ENCODE results near the gene FGG.

The FGG gene

GRCh38 chr4:154609532-154609931 is 2.9 kb downstream of the FGG start:
- no peaks in the 10 kb centered on the region for H3F3A ChIP-seq (ENCODE audit: insufficient read depth)
- no peak overlapping the region for H3K27ac ChIP-seq (ENCODE audit: low read depth, low read length)
- no peaks in the 10 kb centered on the region for H3K9me3 ChIP-seq (ENCODE audit: insufficient read depth, low read length)
- H3K79me2 ChIP-seq (ENCODE audit: insufficient read depth, low read length), result no peaks in the 10 kb centered on the region
- no peak overlapping the region for H3K4me2 ChIP-seq (ENCODE audit: low read depth, low read length, poor library complexity, severe bottlenecking)
- no peaks in the 10 kb centered on the region for H3K9me2 ChIP-seq (replicated peaks; ENCODE audit: insufficient read depth, low read length)
- no peak overlapping the region for H3K9ac ChIP-seq (ENCODE audit: low read length)
- H3K36me3 ChIP-seq (ENCODE audit: low read length), result no peaks in the 10 kb centered on the region
- H4K20me1 ChIP-seq (ENCODE audit: low read depth, low read length), result no peaks in the 10 kb centered on the region
- no peak overlapping the region for H3K4me3 ChIP-seq (ENCODE audit: insufficient read depth, low read length, poor library complexity, severe bottlenecking)
- TF ChIP-seq EZH2phosphoT487 (conservative IDR thresholded peaks at IDR 0.05; ENCODE audit: low read length) (no peak), CTCF (IDR thresholded peaks at IDR 0.05; ENCODE audit: insufficient read depth, low read length, poor library complexity, severe bottlenecking) (no peak)
- H2AFZ ChIP-seq (ENCODE audit: low read depth, low read length, severe bottlenecking), result no peak overlapping the region
- H3K27me3 ChIP-seq (ENCODE audit: low read length), result no peaks in the 10 kb centered on the region

- Histone ChIP-seq H3K9me3 (ENCODE audit: insufficient read depth, low read length) (no peaks in the 10 kb centered on the region), H3F3A (ENCODE audit: insufficient read depth) (no peaks in the 10 kb centered on the region), H4K20me1 (ENCODE audit: low read depth, low read length) (no peaks in the 10 kb centered on the region), H3K4me2 (ENCODE audit: low read depth, low read length, poor library complexity, severe bottlenecking) (no peak overlapping the region), H3K27me3 (ENCODE audit: low read length) (no peaks in the 10 kb centered on the region), H3K9me2 (replicated peaks; ENCODE audit: insufficient read depth, low read length) (no peaks in the 10 kb centered on the region), H2AFZ (ENCODE audit: low read depth, low read length, severe bottlenecking) (no peak overlapping the region), H3K79me2 (ENCODE audit: insufficient read depth, low read length) (no peaks in the 10 kb centered on the region), H3K36me3 (ENCODE audit: low read length) (no peaks in the 10 kb centered on the region), H3K27ac (ENCODE audit: low read depth, low read length) (no peak overlapping the region), H3K4me3 (ENCODE audit: insufficient read depth, low read length, poor library complexity, severe bottlenecking) (no peak overlapping the region), H3K9ac (ENCODE audit: low read length) (no peak overlapping the region)
- TF ChIP-seq EZH2phosphoT487 (conservative IDR thresholded peaks at IDR 0.05; ENCODE audit: low read length) (no peak), CTCF (IDR thresholded peaks at IDR 0.05; ENCODE audit: insufficient read depth, low read length, poor library complexity, severe bottlenecking) (no peak)
These were observed 3.8 kb downstream of the FGG start for GRCh38 chr4:154608361-154609252.

GRCh38 chr4:154606728-154607723 is 5.4 kb downstream of the FGG start:
- Histone ChIP-seq H3K27me3 (ENCODE audit: low read length) (no peaks in the 10 kb centered on the region), H3F3A (ENCODE audit: insufficient read depth) (no peaks in the 10 kb centered on the region), H3K9me3 (ENCODE audit: insufficient read depth, low read length) (no peaks in the 10 kb centered on the region), H3K36me3 (ENCODE audit: low read length) (no peaks in the 10 kb centered on the region), H3K27ac (ENCODE audit: low read depth, low read length) (no peak overlapping the region), H2AFZ (ENCODE audit: low read depth, low read length, severe bottlenecking) (no peak overlapping the region), H3K79me2 (ENCODE audit: insufficient read depth, low read length) (no peaks in the 10 kb centered on the region), H3K9ac (ENCODE audit: low read length) (no peak overlapping the region), H4K20me1 (ENCODE audit: low read depth, low read length) (no peaks in the 10 kb centered on the region), H3K9me2 (replicated peaks; ENCODE audit: insufficient read depth, low read length) (no peaks in the 10 kb centered on the region), H3K4me3 (ENCODE audit: insufficient read depth, low read length, poor library complexity, severe bottlenecking) (no peak overlapping the region), H3K4me2 (ENCODE audit: low read depth, low read length, poor library complexity, severe bottlenecking) (no peak overlapping the region)
- TF ChIP-seq CTCF (IDR thresholded peaks at IDR 0.05; ENCODE audit: insufficient read depth, low read length, poor library complexity, severe bottlenecking) (no peak), EZH2phosphoT487 (conservative IDR thresholded peaks at IDR 0.05; ENCODE audit: low read length) (no peak)

All from SU-DHL-6 (cell line).